Measurements from ENCODE around the gene MLXIP. TPM values are rescaled to one million over a fixed set of nuclear protein-coding genes. Genes with fewer than 3 reads are reported as not detected.

Gene MLXIP
- total and polyA plus RNA-seq, 9 of the 15 experiments (the other 6 are each of a cell fraction or from before 2014, with no cell fraction given), result 2.2 to 66.3 (median 18.1) TPM

DNA sequence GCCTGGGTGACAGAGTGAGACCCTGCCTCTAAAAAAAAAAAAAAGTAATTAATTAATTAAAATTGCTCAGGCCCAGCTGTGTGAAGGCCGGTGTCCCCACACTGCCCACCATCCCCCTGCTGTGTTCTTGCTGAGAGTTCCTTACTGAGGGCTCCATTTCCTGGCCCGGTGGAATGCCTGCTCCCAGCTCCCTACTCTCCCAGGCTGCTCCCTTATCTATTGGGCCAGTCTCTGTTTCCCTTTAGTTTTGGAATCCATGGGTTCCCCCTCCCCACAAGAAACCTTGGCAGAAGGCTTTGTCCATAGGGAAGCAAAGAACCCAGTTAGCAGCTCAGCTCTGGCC, 19.0 kb downstream of the MLXIP start:
- WGBS (ENCODE audit: insufficient coverage, low coverage, missing lambda C conversion rate), result 6% methylated on average over 2 of the region's 2 CpGs
- DNase-seq (ENCODE audit: extremely low read depth in 1 of 4, low spot score in 3 of 4) (peak in 1 of 4 experiments; percentile 51), FAIRE-seq (no peak), ATAC-seq (peak; percentile 43)
- ChIA-PET POLR2A (interaction anchor here (0.6 to 4.5 kb wide), 15 partner anchors 10 to 1517 kb away, joined by 3 to 75 read pairs (median 5); partner anchors contain the start of gene MLXIP), CTCF (ENCODE audit: low intra/inter-chr PET ratio) (no interaction called here)
- H3K9me1 ChIP-seq (ENCODE audit: control insufficient read depth, insufficient read depth, low read length), result peaks cover 16% of the 10 kb centered on the region
- in situ Hi-C loops (cut with MboI) (no loop called here), intact Hi-C loops (cut with micrococcal nuclease) (no loop called here)
- peak overlapping the region; percentile 30 to 63; a peak in 3 of 4 replicates for H3K9ac ChIP-seq (ENCODE audit: insufficient read depth in 1 of 2, low read depth in 2 of 2, low read length in 2 of 2)
- H2AFZ ChIP-seq (ENCODE audit: low read depth, low read length), result no peak overlapping the region
- peaks cover 59 to 72% of the 10 kb centered on the region in 2 experiments for H3K4me1 ChIP-seq (replicated peaks in 1 of 2; ENCODE audit: control insufficient read depth in 2 of 2, insufficient read depth in 2 of 2, low read length in 2 of 2)
- peaks cover 42% of the 10 kb centered on the region for H3K36me3 ChIP-seq (ENCODE audit: control insufficient read depth, insufficient read depth, low read length)
- H3K4me3 ChIP-seq, result no peak overlapping the region
- H3K27ac ChIP-seq (ENCODE audit: extremely low read depth, low read depth, low read length), result peak overlapping the region; percentile 74
- H3K79me2 ChIP-seq (ENCODE audit: control insufficient read depth, insufficient read depth, low read length), result peaks cover 96% of the 10 kb centered on the region
- BruUV-seq (replicated peaks), result no TSS peak
- peak overlapping the region; percentile 74 for H3K4me2 ChIP-seq (ENCODE audit: insufficient read depth, low read length)
- 0 out of 2 replicates have a peak, but pooled peaks cover 2% of the 10 kb centered on the region for H3K9me3 ChIP-seq (replicated peaks; ENCODE audit: control insufficient read depth, insufficient read depth, low read depth, low read length)
- H4K20me1 ChIP-seq (replicated peaks; ENCODE audit: control insufficient read depth, insufficient read depth, low read length), result peaks cover 14% of the 10 kb centered on the region; the same call in 1 of the 2 replicates
- no peaks in the 10 kb centered on the region for H3K27me3 ChIP-seq (ENCODE audit: control insufficient read depth in 2 of 2, insufficient read depth in 2 of 2, low read length in 2 of 2)
- TF ChIP-seq SIRT6 (IDR thresholded peaks at IDR 0.05; ENCODE audit: low read depth, low read length) (no peak), NR2C1 (IDR thresholded peaks at IDR 0.05) (0 out of 2 replicates have a peak, but pooled peaks have one; percentile 36), NR2C1 (tag; IDR thresholded peaks at IDR 0.05) (no peak), POLR2B (IDR thresholded peaks at IDR 0.05; ENCODE audit: low read depth, partially characterized antibody) (no peak), CXXC5 (CRISPR knock-in tag; IDR thresholded peaks at IDR 0.05) (no peak), SMARCA4 (IDR thresholded peaks at IDR 0.05) (no peak), ZNF165 (CRISPR knock-in tag; IDR thresholded peaks at IDR 0.05; ENCODE audit: borderline replicate concordance) (0 out of 2 replicates have a peak, but pooled peaks have one; percentile 18), ZNF121 (CRISPR knock-in tag; conservative IDR thresholded peaks at IDR 0.05) (no peak), CUX1 (CRISPR knock-in tag; IDR thresholded peaks at IDR 0.05) (peak; percentile 63; the same call in 1 of the 2 replicates), HMG20A (CRISPR knock-in tag; conservative IDR thresholded peaks at IDR 0.05) (no peak), NRF1 (conservative IDR thresholded peaks at IDR 0.05 in 1 of 2, IDR thresholded peaks at IDR 0.05 in 1 of 2) (no peak), GABPA (tag; conservative IDR thresholded peaks at IDR 0.05; ENCODE audit: low read depth) (no peak), ZNF232 (CRISPR knock-in tag; IDR thresholded peaks at IDR 0.05) (no peak), ZNF766 (CRISPR knock-in tag; conservative IDR thresholded peaks at IDR 0.05) (0 out of 2 replicates have a peak, but pooled peaks have one; percentile 9), ESRRA (IDR thresholded peaks at IDR 0.05; ENCODE audit: borderline replicate concordance, low read depth) (0 out of 2 replicates have a peak, but pooled peaks have one; percentile 66)
- TF ChIP-seq, protein P1, sequence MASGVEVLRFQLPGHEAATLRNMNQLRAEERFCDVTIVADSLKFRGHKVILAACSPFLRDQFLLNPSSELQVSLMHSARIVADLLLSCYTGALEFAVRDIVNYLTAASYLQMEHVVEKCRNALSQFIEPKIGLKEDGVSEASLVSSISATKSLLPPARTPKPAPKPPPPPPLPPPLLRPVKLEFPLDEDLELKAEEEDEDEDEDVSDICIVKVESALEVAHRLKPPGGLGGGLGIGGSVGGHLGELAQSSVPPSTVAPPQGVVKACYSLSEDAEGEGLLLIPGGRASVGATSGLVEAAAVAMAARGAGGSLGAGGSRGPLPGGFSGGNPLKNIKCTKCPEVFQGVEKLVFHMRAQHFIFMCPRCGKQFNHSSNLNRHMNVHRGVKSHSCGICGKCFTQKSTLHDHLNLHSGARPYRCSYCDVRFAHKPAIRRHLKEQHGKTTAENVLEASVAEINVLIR (CRISPR knock-in tag; IDR thresholded peaks at IDR 0.05), result no peak

Data from K562 (cell line).